Naive thymus-derived CD8-positive, alpha-beta T cell (primary cell): Measurements from ENCODE around the gene NEK6. TPM values are rescaled to one million over a fixed set of nuclear protein-coding genes. Genes with fewer than 3 reads are reported as not detected.

Source experiments
- ATAC-seq, 2 donors: fragments of 150-1000 bp; cut with Tn5 transposase in 1 of 2; sonication (Bioruptor Pico), chemical (Tn5 transposase) in 1 of 2; 1 replicate in 1 of 2; 2 replicates in 1 of 2; pipeline ENCODE4 v1.10.0; 2021; ENCODE audit warnings: mild to moderate bottlenecking in 2 of 2, moderate library complexity in 2 of 2
- POLR2A ChIA-PET: fragments of 350-600 bp; sonication (Branson Sonifier 250); formaldehyde crosslinking; loops from one replicate; lab custom pipeline; 2021; ENCODE audit warnings: antibody characterized with exemption; lab: Charles Lee
- DNase-seq, 10 donors: peaks; one replicate each; pipeline versions ENCODE4 v3.0.0 to v3.0.0-alpha.2; 2020 to 2022
- H3K27ac Mint-ChIP-seq, 10 donors: one replicate each; pipeline ENCODE4 v1.8.0; 2020 to 2022; ENCODE audit warnings: mild to moderate bottlenecking in 10 of 10, mixed read lengths in 10 of 10, moderate library complexity in 4 of 10, inconsistent platforms in 1 of 10
- H3K27me3 Mint-ChIP-seq, 5 donors: one replicate each; pipeline ENCODE4 v1.8.0; 2021 to 2022; ENCODE audit warnings: mixed read lengths in 5 of 5
- H3K36me3 Mint-ChIP-seq, 3 donors: one replicate each; pipeline ENCODE4 v1.8.0; 2020 to 2022; ENCODE audit warnings: mixed read lengths in 3 of 3, mild to moderate bottlenecking in 2 of 3, inconsistent platforms in 1 of 3
- H3K4me1 Mint-ChIP-seq, 4 donors: one replicate each; pipeline ENCODE4 v1.8.0; 2021 to 2022; ENCODE audit warnings: mixed read lengths in 4 of 4
- H3K4me3 Mint-ChIP-seq, 10 donors: one replicate each; pipeline ENCODE4 v1.8.0; 2020 to 2022; ENCODE audit warnings: mild to moderate bottlenecking in 10 of 10, mixed read lengths in 10 of 10, moderate library complexity in 6 of 10, inconsistent platforms in 1 of 10
- H3K9me3 Mint-ChIP-seq, 9 donors: one replicate each; pipeline ENCODE4 v1.8.0; 2020 to 2022; ENCODE audit warnings: mixed read lengths in 9 of 9, mild to moderate bottlenecking in 3 of 9, inconsistent platforms in 1 of 9, moderate library complexity in 1 of 9
- polyA plus RNA-seq, 3 donors: library from polyadenylated mRNA; unstranded; fragments of 300-500 nt; fragmentation: Illumina TruSeq; gene quantifications; one replicate each; pipeline ENCODE4 v1.2.3, GENCODE V29; 2021
- total RNA-seq, 8 experiments: library from RNA in 2 of 8; stranded (reverse) in 2 of 8; gene quantifications; one replicate each; pipeline ENCODE4 v1.2.3 and lab custom pipeline; 2021 to 2026

Gene NEK6
- total and polyA plus RNA-seq, 5 experiments from 2014 or later = 0.37 to 1.7 (median 1.0) TPM; not detected in 1

GRCh38 chr9:124348831-124349230, 91.1 kb downstream of the NEK6 start:
- DNase-seq (no peak), ATAC-seq (no peak)
- Mint-ChIP-seq H3K27ac (no peak overlapping the region), H3K4me3 (no peak overlapping the region), H3K4me1 (no peaks in the 10 kb centered on the region), H3K9me3 (no peaks in the 10 kb centered on the region), H3K36me3 (peaks cover 3 to 40% (median 8%) of the 10 kb centered on the region in 3 donors), H3K27me3 (no peaks in the 10 kb centered on the region)
- POLR2A ChIA-PET = no interaction called here

GRCh38 chr9:124349267-124349666, 91.5 kb downstream of the NEK6 start:
- H3K27ac Mint-ChIP-seq = no peak overlapping the region
- POLR2A ChIA-PET = no interaction called here
- ATAC-seq = no peak

GRCh38 chr9:124349675-124350493, 92.1 kb downstream of the NEK6 start:
- ATAC-seq (no peak), DNase-seq (no peak)
- Mint-ChIP-seq H3K9me3 (no peaks in the 10 kb centered on the region), H3K4me3 (no peak overlapping the region), H3K4me1 (peaks cover 0 to 4% (median 0%) of the 10 kb centered on the region in 4 donors), H3K27ac (no peak overlapping the region), H3K27me3 (no peaks in the 10 kb centered on the region), H3K36me3 (peaks cover 3 to 49% (median 11%) of the 10 kb centered on the region in 3 donors)
- POLR2A ChIA-PET = no interaction called here

More at GRCh38 chr9:124349267-124349666, 91.5 kb downstream of the NEK6 start:
- H3K4me3 Mint-ChIP-seq = no peak overlapping the region
- DNase-seq = no peak
- H3K4me1 Mint-ChIP-seq = peaks cover 0 to under 1% (median 0%) of the 10 kb centered on the region in 4 donors
- H3K27me3 Mint-ChIP-seq = no peaks in the 10 kb centered on the region
- H3K36me3 Mint-ChIP-seq = peaks cover 3 to 43% (median 8%) of the 10 kb centered on the region in 3 donors
- no peaks in the 10 kb centered on the region for H3K9me3 Mint-ChIP-seq

GRCh38 chr9:124350494-124351263, 92.9 kb downstream of the NEK6 start:
- peaks cover 0 to 4% (median 0%) of the 10 kb centered on the region in 4 donors for H3K4me1 Mint-ChIP-seq
- DNase-seq (no peak), ATAC-seq (no peak)
- H3K9me3 Mint-ChIP-seq = no peaks in the 10 kb centered on the region
- H3K27me3 Mint-ChIP-seq = no peaks in the 10 kb centered on the region
- H3K36me3 Mint-ChIP-seq = peaks cover 3 to 49% (median 11%) of the 10 kb centered on the region in 3 donors
- peak overlapping the region in 1 of 10 donors; percentile 29 for H3K27ac Mint-ChIP-seq
- H3K4me3 Mint-ChIP-seq = peak overlapping the region in 1 of 10 donors; percentile 33
- POLR2A ChIA-PET = no interaction called here

DNA sequence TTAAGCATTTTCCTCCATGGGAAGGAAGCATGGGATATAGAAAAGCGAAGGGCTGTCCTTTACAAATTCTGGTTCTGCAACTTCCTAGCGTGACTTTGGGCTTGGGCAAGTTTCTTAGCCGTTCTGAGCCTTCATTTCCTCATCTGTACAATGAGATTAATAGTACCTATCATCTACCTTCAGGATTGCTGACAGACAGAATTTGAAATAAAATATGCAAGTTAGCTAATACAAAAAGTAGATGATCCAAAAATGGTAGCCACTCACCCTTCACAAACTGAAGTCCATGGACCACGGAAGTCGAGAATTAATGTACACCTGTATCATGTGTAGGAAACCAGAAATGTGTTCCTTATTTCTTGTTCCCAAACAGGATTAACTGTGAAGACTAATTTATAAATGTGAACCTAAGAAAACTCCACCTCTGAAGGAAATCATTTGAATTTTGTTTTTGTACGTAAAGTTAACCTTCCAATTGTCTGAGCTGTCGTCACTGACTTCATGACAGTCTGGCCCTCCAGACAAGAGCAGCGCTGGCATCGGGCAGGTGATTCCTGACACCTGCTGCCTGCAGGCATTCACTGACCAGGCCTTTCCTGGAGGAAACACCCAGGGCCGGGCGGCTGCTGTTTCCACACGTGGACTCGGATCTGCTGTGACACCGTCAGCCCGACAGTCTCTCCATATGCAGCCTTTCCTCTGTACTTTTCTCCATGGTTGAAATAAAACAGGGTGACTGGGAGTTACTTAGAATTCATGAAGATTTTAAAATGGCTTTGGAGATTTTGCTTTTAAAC, 94.1 kb downstream of the NEK6 start:
- H3K36me3 Mint-ChIP-seq = peaks cover 3 to 61% (median 11%) of the 10 kb centered on the region in 3 donors
- DNase-seq (no peak), ATAC-seq (no peak)
- H3K4me1 Mint-ChIP-seq = peaks cover 0 to 6% (median 2%) of the 10 kb centered on the region in 4 donors
- no peaks in the 10 kb centered on the region for H3K9me3 Mint-ChIP-seq
- POLR2A ChIA-PET = no interaction called here
- peak overlapping the region in 1 of 10 donors; percentile 57 for H3K27ac Mint-ChIP-seq
- no peaks in the 10 kb centered on the region for H3K27me3 Mint-ChIP-seq
- no peak overlapping the region for H3K4me3 Mint-ChIP-seq

- ATAC-seq (no peak), DNase-seq (no peak)
- Mint-ChIP-seq H3K4me1 (peaks cover 6 to 13% (median 9%) of the 10 kb centered on the region in 4 donors), H3K4me3 (no peak overlapping the region), H3K36me3 (peaks cover 3 to 68% (median 11%) of the 10 kb centered on the region in 3 donors), H3K9me3 (no peaks in the 10 kb centered on the region), H3K27ac (peak overlapping the region in 1 of 10 donors; percentile 66), H3K27me3 (no peaks in the 10 kb centered on the region)
- POLR2A ChIA-PET = no interaction called here
These were observed 94.9 kb downstream of the NEK6 start for GRCh38 chr9:124352616-124353015.

GRCh38 chr9:124353166-124353768, 95.5 kb downstream of the NEK6 start:
- H3K27me3 Mint-ChIP-seq = no peaks in the 10 kb centered on the region
- H3K4me1 Mint-ChIP-seq = peaks cover 7 to 20% (median 13%) of the 10 kb centered on the region in 4 donors
- no peaks in the 10 kb centered on the region for H3K9me3 Mint-ChIP-seq
- no peak for DNase-seq
- H3K4me3 Mint-ChIP-seq = no peak overlapping the region
- POLR2A ChIA-PET = interaction anchor here (0.6 kb wide), 1 partner anchor 978 kb away, joined by 3 read pairs; no protein-coding TSS in a partner anchor
- no peak overlapping the region for H3K27ac Mint-ChIP-seq
- H3K36me3 Mint-ChIP-seq = peaks cover 3 to 66% (median 11%) of the 10 kb centered on the region in 3 donors
- ATAC-seq = no peak

- H3K36me3 Mint-ChIP-seq = peaks cover 3 to 61% (median 11%) of the 10 kb centered on the region in 3 donors
- no peaks in the 10 kb centered on the region for H3K9me3 Mint-ChIP-seq
- H3K27ac Mint-ChIP-seq = no peak overlapping the region
- DNase-seq = no peak
- no peak for ATAC-seq
- peaks cover 11 to 26% (median 19%) of the 10 kb centered on the region in 4 donors for H3K4me1 Mint-ChIP-seq
- no peak overlapping the region for H3K4me3 Mint-ChIP-seq
- H3K27me3 Mint-ChIP-seq = no peaks in the 10 kb centered on the region
- POLR2A ChIA-PET = interaction anchor here (0.6 kb wide), 1 partner anchor 978 kb away, joined by 3 read pairs; no protein-coding TSS in a partner anchor
These were observed 96.1 kb downstream of the NEK6 start for GRCh38 chr9:124353811-124354274.

DNA sequence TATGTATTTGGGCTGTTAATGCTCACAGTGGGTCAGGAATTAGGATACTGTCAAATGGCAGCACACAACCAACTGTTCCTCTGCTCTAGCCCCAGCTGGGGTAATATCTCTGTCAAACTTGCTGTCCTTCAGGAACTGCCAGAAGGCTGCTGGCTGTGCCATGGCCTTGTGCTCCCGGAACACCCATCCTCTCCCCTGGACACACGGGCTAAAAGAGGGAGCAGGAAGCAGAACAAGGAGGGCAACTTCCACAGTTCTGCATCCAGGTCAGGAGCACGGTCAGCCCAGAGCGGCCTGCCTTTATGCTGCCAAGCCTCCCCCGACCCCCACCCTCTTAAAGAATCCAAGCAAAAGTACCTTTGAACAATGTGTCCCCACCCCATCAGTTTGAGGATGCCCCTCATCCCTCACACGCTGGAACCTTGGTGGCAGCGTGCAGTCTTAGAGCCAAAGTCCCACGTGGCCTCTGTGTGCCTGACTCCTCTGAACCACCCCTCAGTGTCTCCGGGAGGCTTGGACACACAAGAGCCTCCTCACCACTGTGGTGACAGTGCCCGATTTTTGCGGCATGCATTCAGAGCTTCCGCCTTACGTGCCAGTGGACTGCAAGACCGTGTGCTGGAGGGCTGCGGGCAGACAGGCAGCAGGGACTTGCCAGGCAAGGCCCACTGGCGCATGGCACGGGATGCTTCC, 96.7 kb downstream of the NEK6 start:
- Mint-ChIP-seq H3K27ac (peak overlapping the region in 3 of 10 donors; percentile 34 to 79 (median 34)), H3K27me3 (no peaks in the 10 kb centered on the region)

DNA sequence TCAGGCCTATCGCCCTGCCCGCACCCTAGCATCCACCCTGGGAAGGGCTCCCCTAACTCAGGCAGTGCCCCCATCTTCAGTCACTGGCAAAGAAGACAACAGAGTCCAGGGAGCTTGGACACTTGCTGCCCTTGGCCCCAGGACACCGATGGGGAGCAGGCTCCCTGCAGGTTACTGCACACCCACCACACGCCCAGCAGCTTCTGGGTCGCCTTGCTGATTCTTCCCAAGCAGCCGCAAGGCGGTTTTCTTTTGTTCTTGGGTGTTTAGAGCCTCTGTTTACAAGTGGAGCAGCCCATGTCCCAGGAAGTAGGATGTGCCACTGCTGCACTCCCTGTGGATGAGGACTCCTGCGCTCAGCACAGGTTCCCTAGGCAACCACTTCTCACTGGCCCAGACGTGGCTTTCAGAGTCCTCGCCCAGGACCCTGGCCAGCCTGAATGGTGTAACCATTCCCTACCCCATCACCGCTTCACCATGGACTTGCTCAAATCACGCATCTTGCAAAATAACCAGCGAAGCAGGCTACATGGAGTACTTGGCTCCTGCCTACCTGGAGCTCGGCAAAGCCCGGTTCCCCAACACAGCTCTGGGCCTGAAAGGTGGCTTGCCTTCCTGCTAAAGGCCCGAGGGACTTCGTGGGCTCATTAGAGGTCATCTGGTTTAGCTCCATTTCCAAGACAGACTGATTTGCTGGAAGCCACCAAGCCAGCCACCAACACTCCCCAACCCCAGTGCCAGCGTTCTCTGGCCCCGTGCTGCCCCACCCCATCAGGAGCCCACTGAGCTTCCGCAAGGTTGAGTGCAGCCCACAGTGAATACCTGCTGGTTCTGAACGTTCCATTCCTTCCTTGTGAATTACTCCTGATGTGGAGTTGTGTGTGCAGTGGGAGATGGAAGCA, 97.5 kb downstream of the NEK6 start:
- no peak for DNase-seq
- Mint-ChIP-seq H3K4me3 (no peak overlapping the region), H3K9me3 (no peaks in the 10 kb centered on the region), H3K27me3 (no peaks in the 10 kb centered on the region), H3K4me1 (peaks cover 18 to 38% (median 29%) of the 10 kb centered on the region in 4 donors), H3K36me3 (peaks cover 3 to 59% (median 11%) of the 10 kb centered on the region in 3 donors), H3K27ac (peak overlapping the region in 2 of 10 donors; percentile 52 to 91)
- ATAC-seq = no peak
- POLR2A ChIA-PET = no interaction called here

More for the DNA sequence above, 96.7 kb downstream of the NEK6 start:
- Mint-ChIP-seq H3K4me1 (peaks cover 12 to 31% (median 22%) of the 10 kb centered on the region in 4 donors), H3K36me3 (peaks cover 3 to 59% (median 11%) of the 10 kb centered on the region in 3 donors), H3K4me3 (no peak overlapping the region), H3K9me3 (no peaks in the 10 kb centered on the region)
- DNase-seq = no peak
- ATAC-seq = no peak
- POLR2A ChIA-PET = no interaction called here
